ENCODE results near the gene R3HCC1L. TPM values are rescaled to one million over a fixed set of nuclear protein-coding genes. Genes with fewer than 3 reads are reported as not detected.
"Not testable (repeated sequence)": the region's sequence is repeated elsewhere in the genome, so short reads cannot be mapped to it uniquely, and the experiment has no call there.

Gene R3HCC1L
- total RNA-seq, 1 donor from 2014 or later, result 17.6 TPM

DNA sequence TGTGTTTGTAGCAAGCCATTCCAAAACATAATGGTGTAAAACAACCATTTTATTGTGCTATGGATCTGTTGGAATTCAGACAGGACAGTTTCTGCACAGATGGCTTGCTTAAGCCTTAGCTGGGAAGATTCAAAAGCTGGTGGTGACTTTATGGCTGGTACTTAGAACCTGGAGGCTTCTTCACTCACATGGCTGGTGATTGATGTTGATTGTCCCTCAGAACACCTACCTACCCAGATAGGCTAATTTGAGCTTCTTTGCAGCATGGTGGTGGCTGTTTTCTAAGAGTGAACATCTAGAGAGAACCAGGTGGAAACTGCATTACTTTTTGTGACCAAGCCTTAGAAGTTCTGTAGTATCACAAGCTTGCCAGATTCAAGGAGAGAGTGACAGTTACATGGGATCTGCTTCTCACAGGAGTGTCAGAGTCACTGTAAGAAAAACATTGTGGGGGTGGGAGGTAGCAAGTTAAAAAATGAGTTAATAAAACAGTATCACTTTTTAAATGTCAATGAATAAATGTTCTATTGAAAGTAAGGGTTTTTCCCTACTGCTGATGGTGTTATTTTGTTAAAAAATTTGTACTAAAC, 7.1 kb downstream of the R3HCC1L start:
- Mint-ChIP-seq H3K4me1 (peaks cover 41% of the 10 kb centered on the region), H3K27me3 (no peaks in the 10 kb centered on the region), H3K4me3 (no peak overlapping the region), H3K9me3 (peaks cover 4% of the 10 kb centered on the region), H3K27ac (peak overlapping the region; percentile 56), H3K36me3 (ENCODE audit: low read depth) (peaks cover 26% of the 10 kb centered on the region)
- intact Hi-C loops (cut with micrococcal nuclease), result loop anchor here (2.0 to 10.0 kb wide), 2 partner anchors 73 to 305 kb away; partner anchors contain the start of gene HPS1
- no peak for DNase-seq

DNA sequence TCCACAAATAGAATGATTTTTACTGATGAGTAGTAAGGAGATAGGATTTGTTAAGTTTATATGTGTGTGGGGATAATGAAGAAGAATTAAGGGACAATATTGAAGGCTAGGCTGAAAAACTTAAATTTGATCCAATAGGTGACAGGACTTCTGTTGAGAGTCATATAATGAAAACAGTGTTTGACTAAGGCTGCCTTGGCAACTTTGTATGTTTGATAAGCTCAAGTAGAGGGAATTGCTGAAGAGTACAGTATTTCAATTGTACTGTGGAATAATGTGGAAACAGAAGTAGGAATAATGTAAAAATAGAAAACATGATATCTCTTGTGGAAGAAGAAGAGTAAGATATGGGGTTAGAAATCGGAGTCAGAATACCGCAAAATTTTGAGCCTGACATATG, 10.5 kb downstream of the R3HCC1L start:
- intact Hi-C loops (cut with micrococcal nuclease), result loop anchor here (10.0 kb wide), 1 partner anchor 70 kb away; no protein-coding TSS in a partner anchor
- DNase-seq, result no peak
- no peak overlapping the region for H3K4me3 Mint-ChIP-seq
- no peak overlapping the region for H3K27ac Mint-ChIP-seq
- H3K9me3 Mint-ChIP-seq, result peaks cover 32% of the 10 kb centered on the region
- H3K36me3 Mint-ChIP-seq (ENCODE audit: low read depth), result peaks cover 51% of the 10 kb centered on the region
- H3K4me1 Mint-ChIP-seq, result peaks cover 27% of the 10 kb centered on the region
- no peaks in the 10 kb centered on the region for H3K27me3 Mint-ChIP-seq

GRCh38 chr10:98149858-98150257, 15.4 kb downstream of the R3HCC1L start:
- H3K36me3 Mint-ChIP-seq (ENCODE audit: low read depth), result peaks cover 57% of the 10 kb centered on the region
- peaks cover 44% of the 10 kb centered on the region for H3K9me3 Mint-ChIP-seq
- intact Hi-C loops (cut with micrococcal nuclease), result loop anchor here (10.0 kb wide), 1 partner anchor 65 kb away; no protein-coding TSS in a partner anchor
- H3K4me1 Mint-ChIP-seq, result peaks cover 5% of the 10 kb centered on the region
- H3K27ac Mint-ChIP-seq, result no peak overlapping the region
- H3K27me3 Mint-ChIP-seq, result no peaks in the 10 kb centered on the region
- no peak overlapping the region for H3K4me3 Mint-ChIP-seq
- no peak for DNase-seq

GRCh38 chr10:98150544-98150943, 16.1 kb downstream of the R3HCC1L start:
- no peak for DNase-seq
- Mint-ChIP-seq H3K4me3 (no peak overlapping the region), H3K4me1 (peaks cover 5% of the 10 kb centered on the region), H3K9me3 (peaks cover 44% of the 10 kb centered on the region), H3K27me3 (no peaks in the 10 kb centered on the region), H3K36me3 (ENCODE audit: low read depth) (peaks cover 53% of the 10 kb centered on the region), H3K27ac (no peak overlapping the region)
- intact Hi-C loops (cut with micrococcal nuclease), result no loop called here

DNA sequence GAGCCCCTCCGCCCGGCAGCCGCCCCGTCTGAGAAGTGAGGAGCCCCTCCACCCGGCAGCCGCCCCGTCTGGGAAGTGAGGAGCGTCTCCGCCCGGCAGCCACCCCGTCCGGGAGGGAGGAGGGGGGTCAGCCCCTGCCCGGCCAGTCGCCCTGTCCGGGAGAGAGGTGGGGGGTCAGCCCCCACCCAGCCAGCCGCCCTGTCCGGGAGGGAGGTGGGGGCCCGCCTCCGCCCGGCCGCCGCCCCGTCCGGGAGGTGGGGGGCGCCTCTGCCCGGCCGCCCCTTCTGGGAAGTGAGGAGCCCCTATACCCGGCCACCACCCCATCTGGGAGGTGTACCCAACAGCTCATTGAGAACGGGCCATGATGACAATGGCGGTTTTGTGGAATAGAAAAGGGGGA, 18.3 kb downstream of the R3HCC1L start:
- intact Hi-C loops (cut with micrococcal nuclease); H3K27ac Mint-ChIP-seq; DNase-seq; H3K4me3 Mint-ChIP-seq; H3K27me3 Mint-ChIP-seq: not testable (repeated sequence)
- H3K36me3 Mint-ChIP-seq (ENCODE audit: low read depth), result peaks cover 53% of the 10 kb centered on the region
- H3K4me1 Mint-ChIP-seq, result peaks cover 13% of the 10 kb centered on the region
- H3K9me3 Mint-ChIP-seq, result peaks cover 30% of the 10 kb centered on the region

DNA sequence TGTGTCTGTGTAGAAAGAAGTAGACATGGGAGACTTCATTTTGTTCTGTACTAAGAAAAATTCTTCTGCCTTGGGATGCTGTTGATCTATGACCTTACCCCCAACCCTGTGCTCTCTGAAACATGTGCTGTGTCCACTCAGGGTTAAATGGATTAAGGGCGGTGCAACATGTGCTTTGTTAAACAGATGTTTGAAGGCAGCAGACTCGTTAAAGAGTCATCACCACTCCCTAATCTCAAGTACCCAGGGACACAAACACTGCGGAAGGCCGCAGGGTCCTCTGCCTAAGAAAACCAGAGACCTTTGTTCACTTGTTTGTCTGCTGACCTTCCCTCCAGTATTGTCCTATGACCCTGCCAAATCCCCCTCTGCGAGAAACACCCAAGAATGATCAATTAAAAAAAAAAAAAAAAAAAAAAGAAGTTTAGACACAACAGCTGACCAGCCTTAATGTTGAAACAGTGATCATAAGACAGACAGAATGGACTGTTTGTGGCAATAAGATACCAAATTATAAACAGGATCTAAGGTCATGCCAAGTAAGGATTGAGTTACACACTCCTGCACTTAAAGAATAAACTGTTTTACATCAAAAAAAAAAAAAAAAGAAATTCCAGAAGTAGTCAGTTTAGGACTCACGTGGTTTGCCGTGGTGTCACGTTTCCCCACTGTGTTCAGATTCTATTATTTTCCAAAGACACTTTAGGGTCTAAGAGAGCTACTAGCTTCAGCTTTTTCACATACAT, 18.9 kb downstream of the R3HCC1L start:
- peak; percentile 3 for DNase-seq
- H3K36me3 Mint-ChIP-seq (ENCODE audit: low read depth), result peaks cover 52% of the 10 kb centered on the region
- H3K4me3 Mint-ChIP-seq; intact Hi-C loops (cut with micrococcal nuclease); H3K27me3 Mint-ChIP-seq; H3K27ac Mint-ChIP-seq: not testable (repeated sequence)
- peaks cover 13% of the 10 kb centered on the region for H3K4me1 Mint-ChIP-seq
- peaks cover 27% of the 10 kb centered on the region for H3K9me3 Mint-ChIP-seq

DNA sequence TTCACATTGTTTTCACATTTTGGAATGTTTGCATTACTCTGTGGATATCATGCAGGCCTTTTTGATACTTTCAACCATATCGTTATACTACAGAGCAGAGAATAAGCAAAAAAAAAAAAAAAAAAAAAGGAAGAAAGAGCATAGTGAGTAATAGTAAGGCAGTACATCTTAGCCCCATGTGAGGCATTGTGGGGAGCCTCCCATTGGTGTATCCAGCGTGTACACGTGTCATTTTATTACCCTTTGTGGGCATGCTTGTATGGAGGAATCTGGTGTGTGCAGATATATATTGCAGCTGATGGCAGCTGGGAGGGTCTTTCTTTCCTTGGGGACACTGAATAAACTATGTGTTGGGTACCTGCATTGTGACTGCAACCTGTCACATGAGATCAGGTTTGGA, 19.6 kb downstream of the R3HCC1L start:
- H3K4me3 Mint-ChIP-seq, result no peak overlapping the region
- peaks cover 11% of the 10 kb centered on the region for H3K4me1 Mint-ChIP-seq
- H3K9me3 Mint-ChIP-seq, result peaks cover 21% of the 10 kb centered on the region
- H3K27ac Mint-ChIP-seq, result no peak overlapping the region
- H3K27me3 Mint-ChIP-seq, result no peaks in the 10 kb centered on the region
- intact Hi-C loops (cut with micrococcal nuclease), result no loop called here
- DNase-seq, result no peak
- H3K36me3 Mint-ChIP-seq (ENCODE audit: low read depth), result peaks cover 49% of the 10 kb centered on the region

DNA sequence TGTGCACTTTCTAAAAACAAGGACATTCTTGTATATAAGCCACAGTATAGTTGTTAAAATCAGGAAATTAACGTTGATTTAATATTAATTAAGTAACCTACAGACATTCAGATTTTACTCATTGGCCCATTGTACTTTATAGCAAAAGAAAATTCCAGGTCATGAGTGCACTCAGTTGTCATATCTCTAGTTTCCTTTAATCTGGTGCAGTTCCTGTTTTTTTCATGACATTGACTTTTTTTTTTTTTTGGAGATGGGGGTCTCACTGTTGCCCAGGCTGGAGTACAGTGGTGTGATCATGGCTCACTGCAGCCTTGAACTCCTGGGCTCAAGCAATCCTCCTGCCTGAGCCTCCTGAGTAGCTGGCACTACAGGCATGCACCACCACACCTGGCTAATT, 24.1 kb downstream of the R3HCC1L start:
- no peaks in the 10 kb centered on the region for H3K9me3 Mint-ChIP-seq
- no peak overlapping the region for H3K4me3 Mint-ChIP-seq
- H3K4me1 Mint-ChIP-seq, result peaks cover 11% of the 10 kb centered on the region
- H3K27ac Mint-ChIP-seq, result no peak overlapping the region
- DNase-seq, result no peak
- intact Hi-C loops (cut with micrococcal nuclease), result no loop called here
- H3K27me3 Mint-ChIP-seq, result no peaks in the 10 kb centered on the region
- H3K36me3 Mint-ChIP-seq (ENCODE audit: low read depth), result peaks cover 31% of the 10 kb centered on the region

DNA sequence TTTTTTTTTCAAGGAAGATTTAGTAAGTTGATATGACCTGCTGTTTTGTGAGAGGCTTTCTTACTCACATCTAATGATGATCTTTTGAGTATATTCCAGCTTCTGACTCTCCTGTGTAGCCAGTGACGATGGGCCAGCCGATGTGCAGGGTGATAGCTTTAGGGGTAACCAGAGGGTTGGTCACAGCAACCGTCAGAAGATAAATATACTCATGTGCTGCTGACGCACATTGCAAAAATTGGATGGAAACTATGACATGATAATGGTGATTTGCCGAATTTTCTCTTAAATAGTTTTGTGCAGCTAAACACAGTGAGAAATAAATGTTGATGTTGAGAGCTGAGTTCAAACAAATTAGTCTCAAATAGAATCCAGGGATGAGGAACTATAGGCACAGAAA, 29.5 kb downstream of the R3HCC1L start:
- peak overlapping the region; percentile 21 for H3K27ac Mint-ChIP-seq
- H3K9me3 Mint-ChIP-seq, result no peaks in the 10 kb centered on the region
- intact Hi-C loops (cut with micrococcal nuclease), result no loop called here
- H3K4me3 Mint-ChIP-seq, result no peak overlapping the region
- peaks cover 5% of the 10 kb centered on the region for H3K4me1 Mint-ChIP-seq
- no peaks in the 10 kb centered on the region for H3K27me3 Mint-ChIP-seq
- DNase-seq, result no peak
- H3K36me3 Mint-ChIP-seq (ENCODE audit: low read depth), result peaks cover 32% of the 10 kb centered on the region

DNA sequence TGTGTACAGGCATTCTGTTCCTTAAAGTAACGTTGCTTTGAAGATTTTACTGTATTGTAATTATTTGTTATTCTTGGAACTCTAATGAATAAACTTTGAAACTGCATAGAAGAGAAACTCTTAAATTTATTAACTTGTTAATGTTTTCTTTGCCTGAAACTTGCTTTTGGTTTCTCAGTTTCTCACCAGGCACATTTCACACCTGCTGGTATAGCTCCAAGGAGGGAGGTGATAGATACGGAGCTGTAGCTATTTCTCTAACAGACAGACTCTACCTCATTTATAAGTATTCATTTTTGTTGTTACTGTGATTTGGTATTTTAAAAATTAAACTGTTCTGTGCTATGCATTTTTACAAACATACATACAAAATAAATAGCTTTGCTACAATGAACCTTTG, 32.7 kb downstream of the R3HCC1L start:
- H3K27me3 Mint-ChIP-seq, result no peaks in the 10 kb centered on the region
- no peak overlapping the region for H3K27ac Mint-ChIP-seq
- H3K4me1 Mint-ChIP-seq, result peaks cover 7% of the 10 kb centered on the region
- intact Hi-C loops (cut with micrococcal nuclease), result no loop called here
- no peak for DNase-seq
- no peak overlapping the region for H3K4me3 Mint-ChIP-seq
- no peaks in the 10 kb centered on the region for H3K9me3 Mint-ChIP-seq
- H3K36me3 Mint-ChIP-seq (ENCODE audit: low read depth), result peaks cover 33% of the 10 kb centered on the region

DNA sequence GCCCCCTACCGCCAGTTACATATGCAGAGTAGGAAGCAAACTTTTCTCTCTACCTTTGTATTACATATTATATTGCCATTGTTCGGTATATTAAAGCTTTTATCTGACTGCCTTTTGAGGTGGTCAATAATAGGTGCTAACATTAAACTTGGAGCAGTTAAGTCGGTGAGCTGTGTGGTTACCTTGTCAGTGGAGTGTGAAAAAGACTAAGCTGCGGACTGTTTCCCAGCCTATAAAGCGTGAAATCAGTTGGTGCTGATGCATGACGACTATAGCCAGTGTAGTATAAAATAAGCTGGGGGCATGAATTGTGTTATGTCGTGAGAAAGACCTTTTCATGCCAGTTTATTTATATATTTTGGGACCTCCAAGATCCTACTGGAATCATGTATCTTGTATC, 33.7 kb downstream of the R3HCC1L start:
- Mint-ChIP-seq H3K4me1 (peaks cover 7% of the 10 kb centered on the region), H3K27me3 (no peaks in the 10 kb centered on the region), H3K27ac (no peak overlapping the region), H3K9me3 (no peaks in the 10 kb centered on the region), H3K4me3 (no peak overlapping the region), H3K36me3 (ENCODE audit: low read depth) (peaks cover 31% of the 10 kb centered on the region)
- intact Hi-C loops (cut with micrococcal nuclease), result no loop called here
- no peak for DNase-seq

GRCh38 chr10:98168766-98169165, 34.3 kb downstream of the R3HCC1L start:
- H3K36me3 Mint-ChIP-seq (ENCODE audit: low read depth), result peaks cover 31% of the 10 kb centered on the region
- intact Hi-C loops (cut with micrococcal nuclease), result no loop called here
- H3K9me3 Mint-ChIP-seq, result no peaks in the 10 kb centered on the region
- peaks cover 7% of the 10 kb centered on the region for H3K4me1 Mint-ChIP-seq
- H3K27me3 Mint-ChIP-seq, result no peaks in the 10 kb centered on the region
- H3K27ac Mint-ChIP-seq, result no peak overlapping the region
- DNase-seq, result no peak
- no peak overlapping the region for H3K4me3 Mint-ChIP-seq

- H3K27me3 Mint-ChIP-seq, result no peaks in the 10 kb centered on the region
- no peak overlapping the region for H3K4me3 Mint-ChIP-seq
- no peak for DNase-seq
- H3K36me3 Mint-ChIP-seq (ENCODE audit: low read depth), result peaks cover 31% of the 10 kb centered on the region
- no peak overlapping the region for H3K27ac Mint-ChIP-seq
- intact Hi-C loops (cut with micrococcal nuclease), result no loop called here
- H3K4me1 Mint-ChIP-seq, result peaks cover 7% of the 10 kb centered on the region
- H3K9me3 Mint-ChIP-seq, result no peaks in the 10 kb centered on the region
These were observed 34.9 kb downstream of the R3HCC1L start for GRCh38 chr10:98169379-98169778.

GRCh38 chr10:98170249-98171117, 36.0 kb downstream of the R3HCC1L start:
- no peak overlapping the region for H3K27ac Mint-ChIP-seq
- no peaks in the 10 kb centered on the region for H3K27me3 Mint-ChIP-seq
- no peaks in the 10 kb centered on the region for H3K9me3 Mint-ChIP-seq
- H3K4me1 Mint-ChIP-seq, result peaks cover 5% of the 10 kb centered on the region
- peak; percentile 76 for DNase-seq
- H3K36me3 Mint-ChIP-seq (ENCODE audit: low read depth), result peaks cover 29% of the 10 kb centered on the region
- H3K4me3 Mint-ChIP-seq, result no peak overlapping the region
- intact Hi-C loops (cut with micrococcal nuclease), result loop anchor here (10.0 kb wide), 1 partner anchor 74 kb away; no protein-coding TSS in a partner anchor

All from activated CD4-positive, alpha-beta T cell treated with anti-CD3 and anti-CD28 coated beads, Interleukin-2, amount 10 ng/mL, durations not matched to agents 24 days and 14 days (primary cell).